Adrenal gland (tissue), 12 donors: Measurements from ENCODE around the gene DIAPH1. TPM values are rescaled to one million over a fixed set of nuclear protein-coding genes. Genes with fewer than 3 reads are reported as not detected.
A peak's percentile ranks its signal among the peaks of the same experiment; 100 is the strongest.

Experiments used
- DNase-seq, 7 donors: peaks; one replicate each; pipeline ENCODE4 v3.0.0-alpha.2; 2019 to 2020
- H3K27ac ChIP-seq, 5 donors: fragments of 200-600 bp; sonication (generic) in 4 of 5; 1 replicate in 3 of 5; 2 replicates in 2 of 5; pipeline versions ENCODE4 v1.5.1 to v1.8.0; 2016 to 2020; ENCODE audit warnings: mild to moderate bottlenecking in 1 of 5
- H3K27me3 ChIP-seq: fragments of 200-600 bp; 2 replicates; pipeline ENCODE4 v1.8.0; 2021
- H3K36me3 ChIP-seq, 2 donors: fragments of 200-600 bp; replicated peaks in 1 of 2; 1 replicate in 1 of 2; 2 replicates in 1 of 2; pipeline versions ENCODE4 v1.5.1 to v1.8.0; 2018 to 2022
- H3K4me1 ChIP-seq, 2 donors: fragments of 200-600 bp; replicated peaks in 1 of 2; 1 replicate in 1 of 2; 2 replicates in 1 of 2; pipeline versions ENCODE4 v1.5.1 to v1.8.0; 2018 to 2021
- H3K4me3 ChIP-seq, 4 donors: fragments of 200-600 bp; sonication (generic) in 3 of 4; one replicate each; pipeline ENCODE4 v1.5.1; 2016 to 2018
- H3K9me3 ChIP-seq, 3 donors: fragments of 200-600 bp; sonication (generic) in 1 of 3; replicated peaks in 1 of 3; 1 replicate in 2 of 3; 2 replicates in 1 of 3; pipeline versions ENCODE4 v1.5.1 to v1.8.0; 2016 to 2021
- CTCF ChIP-seq, 6 experiments: fragments of 450-650 bp in 4 of 6; fragments of 200-600 bp in 2 of 6; sonication (generic) in 1 of 6; IDR thresholded peaks; 1 replicate in 5 of 6; 2 replicates in 1 of 6; pipeline versions ENCODE4 v1.5.1 to v1.8.0; 2016 to 2021; ENCODE audit warnings: antibody characterized with exemption in 6 of 6, mild to moderate bottlenecking in 2 of 6, moderate library complexity in 1 of 6
- POLR2A ChIP-seq, 2 donors: fragments of 450-650 bp; IDR thresholded peaks; one replicate each; pipeline ENCODE4 v1.6.1; 2017; ENCODE audit warnings: antibody characterized with exemption in 2 of 2, mild to moderate bottlenecking in 2 of 2, moderate library complexity in 1 of 2
- WGBS, 4 donors: extraction: QIAGEN DNeasy Blood & Tissue Kit in 2 of 4; methylation state at CpG; one replicate each; pipeline versions ENCODE4 v1.1.5 to v1.1.7; 2013 to 2017; 5-methylcytosine and 5-hydroxymethylcytosine counted together
- intact Hi-C, 2 donors: fragments of 100-400 bp; cut with DNase I; formaldehyde crosslinking; loops; one replicate each; pipeline versions ENCODE4 v1.14.1 to v1.15.0; 2022 to 2023
- polyA plus RNA-seq, 3 donors: library from polyadenylated mRNA; stranded (reverse); fragments of 200-250 nt in 2 of 3; fragments of 350-450 nt in 1 of 3; fragmentation: Illumina TruSeq in 1 of 3; extraction: RNeasy Lipid Tissue Mini Kit (QIAGEN cat#74804) in 1 of 3; gene quantifications; one replicate each; pipeline ENCODE4 v1.2.3, GENCODE V29; 2013 to 2014
- total RNA-seq, 9 donors: library from RNA; depleted of rRNA in 4 of 9; stranded (reverse); fragments of >200 nt in 4 of 9; fragments of 120-200 nt in 1 of 9; fragmentation: NEBNext Ultra II Directional in 1 of 9; extraction: Animal tissue kit (Norgen Biotek cat#: 25700) in 1 of 9; gene quantifications; one replicate each; pipeline versions ENCODE4 v1.1.0 to v1.2.4, GENCODE V29; 2013 to 2023
- donor health status: healthy with polysubstance abuse.
- donor health status: Bipolar disorder and iron deficiency.
- donor health status: DM: yes; HTN: yes; CAD: no.
- donor health status: DM: no; HTN: no; CAD: no.
- donor health status: DM: no; HTN: no; CAD: no.
- donor health status: DM: yes; HTN: yes; CAD: no.

Gene DIAPH1
- total and polyA plus RNA-seq, 12 donors, result 17.8 to 91.2 (median 48.8) TPM

- H3K27ac ChIP-seq, result peak overlapping the region in 4 of 5 donors; percentile 23 to 95 (median 94)
- H3K4me1 ChIP-seq, result peaks cover 15 to 32% of the 10 kb centered on the region in 2 donors
- intact Hi-C loops, result no loop called here
- H3K9me3 ChIP-seq, result no peaks in the 10 kb centered on the region
- no peaks in the 10 kb centered on the region for H3K27me3 ChIP-seq
- TF ChIP-seq CTCF (IDR thresholded peaks at IDR 0.05) (no peak), POLR2A (IDR thresholded peaks at IDR 0.05) (no peak)
- H3K4me3 ChIP-seq, result no peak overlapping the region
- peak in 1 of 7 donors; percentile 62 for DNase-seq
- H3K36me3 ChIP-seq, result peaks cover 0 to 39% of the 10 kb centered on the region in 2 donors
- WGBS, 4 donors, result 53 to 67% (median 65%) methylated on average over 11 of the region's 11 CpGs
Measured at GRCh38 chr5:141507387-141508091, 111.3 kb downstream of the DIAPH1 start.

DNA sequence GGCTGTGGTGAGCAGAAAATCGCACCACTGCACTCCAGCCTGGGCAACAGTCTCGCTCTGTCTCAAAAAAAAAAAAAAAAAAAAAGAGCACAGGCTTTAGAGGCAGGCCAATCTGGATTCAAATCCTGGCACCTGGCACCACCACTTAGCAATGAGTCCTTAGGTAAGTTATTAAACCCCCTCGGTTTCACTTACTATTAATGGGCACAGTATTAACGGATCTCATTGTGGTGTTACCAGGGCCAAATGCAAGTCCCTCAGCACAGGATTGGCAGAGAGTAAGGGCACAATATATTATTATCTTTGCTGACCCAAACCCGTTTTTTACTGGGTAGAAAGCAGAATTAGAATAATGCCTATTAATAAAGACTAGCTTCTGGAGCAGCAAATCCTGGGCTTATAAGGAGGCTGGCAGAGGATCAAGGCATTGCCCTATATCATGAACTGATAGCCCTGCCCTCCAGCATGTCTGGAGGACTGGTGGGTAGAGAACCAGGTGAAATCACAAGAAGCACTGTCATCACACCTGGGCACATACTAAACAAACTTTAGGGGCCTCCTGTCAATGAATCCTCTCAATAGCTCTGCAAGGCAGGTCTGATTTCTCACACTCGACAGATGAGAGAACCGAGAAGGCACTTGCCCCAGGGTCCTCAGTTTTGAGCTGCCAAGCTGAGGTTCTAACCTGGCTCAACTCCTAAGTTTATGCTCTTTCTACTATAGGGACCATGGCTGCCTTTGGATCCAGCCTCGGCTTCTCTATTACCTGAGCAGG is 112.2 kb downstream of the DIAPH1 start:
- Histone ChIP-seq H3K27me3 (no peaks in the 10 kb centered on the region), H3K27ac (peak overlapping the region in 2 of 5 donors; percentile 94 to 95), H3K36me3 (peaks cover 0 to 33% of the 10 kb centered on the region in 2 donors), H3K4me1 (peaks cover 15 to 27% of the 10 kb centered on the region in 2 donors), H3K4me3 (no peak overlapping the region), H3K9me3 (no peaks in the 10 kb centered on the region)
- intact Hi-C loops, result no loop called here
- 84 to 92% (median 89%) methylated on average over 8 of the region's 8 CpGs for WGBS, 4 donors
- peak in 1 of 7 donors; percentile 45 for DNase-seq
- no peak for TF ChIP-seq POLR2A (IDR thresholded peaks at IDR 0.05)
- no peak for TF ChIP-seq CTCF (IDR thresholded peaks at IDR 0.05)

- no peak overlapping the region for H3K4me3 ChIP-seq
- 89 to 97% (median 95%) methylated on average over 4 of the region's 4 CpGs for WGBS, 4 donors
- no peak for TF ChIP-seq CTCF (IDR thresholded peaks at IDR 0.05)
- no peak for TF ChIP-seq POLR2A (IDR thresholded peaks at IDR 0.05)
- peaks cover 0 to 21% of the 10 kb centered on the region in 2 donors for H3K36me3 ChIP-seq
- H3K4me1 ChIP-seq, result peaks cover 10 to 20% of the 10 kb centered on the region in 2 donors
- peak in 1 of 7 donors; percentile 45 for DNase-seq
- no peak overlapping the region for H3K27ac ChIP-seq
- no peaks in the 10 kb centered on the region for H3K27me3 ChIP-seq
- no peaks in the 10 kb centered on the region for H3K9me3 ChIP-seq
- intact Hi-C loops, result no loop called here
Measured at GRCh38 chr5:141504216-141504615, 114.6 kb downstream of the DIAPH1 start.

- no peak overlapping the region for H3K27ac ChIP-seq
- intact Hi-C loops, result no loop called here
- no peak overlapping the region for H3K4me3 ChIP-seq
- H3K4me1 ChIP-seq, result peaks cover 5 to 15% of the 10 kb centered on the region in 2 donors
- H3K27me3 ChIP-seq, result no peaks in the 10 kb centered on the region
- WGBS, 4 donors, result 94 to 97% (median 96%) methylated on average over 2 of the region's 2 CpGs
- H3K36me3 ChIP-seq, result peaks cover 0 to 21% of the 10 kb centered on the region in 2 donors
- TF ChIP-seq CTCF (IDR thresholded peaks at IDR 0.05) (no peak), POLR2A (IDR thresholded peaks at IDR 0.05) (no peak)
- no peak for DNase-seq
- no peaks in the 10 kb centered on the region for H3K9me3 ChIP-seq
Measured at GRCh38 chr5:141503681-141504080, 115.1 kb downstream of the DIAPH1 start.
